HepG2 (cell line): ENCODE results near the gene SUCLG1. TPM values are rescaled to one million over a fixed set of nuclear protein-coding genes. Genes with fewer than 3 reads are reported as not detected.

Experiments used
- AGO2 ChIP-seq: fragments of 200-400 bp; formaldehyde crosslinking; optimal IDR thresholded peaks from 2 replicates; pipeline ENCODE3; 2017; ENCODE audit warnings: mild to moderate bottlenecking, low read depth, low read length, moderate library complexity
- CBX2 ChIP-seq, 2 experiments: fragments of 200-600 bp in 1 of 2; sonication (generic); formaldehyde crosslinking in 1 of 2; IDR thresholded peaks; 2 replicates each; pipeline versions ENCODE4 v1.7.0 to v1.8.1; 2018 to 2022; ENCODE audit warnings: low read depth in 2 of 2, low read length in 1 of 2, mild to moderate bottlenecking in 1 of 2, missing genetic modification reagents in 1 of 2
- HES4 ChIP-seq: sonication (generic); formaldehyde crosslinking; IDR thresholded peaks from 2 replicates; pipeline ENCODE4 v1.9.0; 2021; ENCODE audit warnings: mild to moderate bottlenecking, missing genetic modification reagents, borderline replicate concordance
- JUNB ChIP-seq: sonication (generic); formaldehyde crosslinking; IDR thresholded peaks from 2 replicates; pipeline ENCODE4 v1.8.0; 2022; ENCODE audit warnings: missing genetic modification reagents, mild to moderate bottlenecking, borderline replicate concordance
- MBD4 ChIP-seq: IDR thresholded peaks from 2 replicates; pipeline ENCODE4 v1.6.1; 2012; ENCODE audit warnings: low read length, inconsistent platforms, borderline replicate concordance
- NFE2 ChIP-seq: sonication (generic); formaldehyde crosslinking; IDR thresholded peaks from 2 replicates; pipeline ENCODE4 v1.4.0; 2020; ENCODE audit warnings: missing genetic modification reagents
- NFRKB ChIP-seq: fragments of 450-650 bp; IDR thresholded peaks from 2 replicates; pipeline ENCODE4 v1.6.1; 2017
- NR2F2 ChIP-seq: IDR thresholded peaks from 2 replicates; pipeline ENCODE4 v1.6.1; 2012; ENCODE audit warnings: low read depth, inconsistent platforms, borderline replicate concordance
- TCF12 ChIP-seq, 2 experiments: fragments of 450-650 bp in 1 of 2; sonication (generic) in 1 of 2; formaldehyde crosslinking in 1 of 2; IDR thresholded peaks; 2 replicates each; pipeline versions ENCODE4 v1.6.1 to v1.8.0; 2017 to 2022; ENCODE audit warnings: antibody characterized with exemption in 1 of 2, mild to moderate bottlenecking in 1 of 2, missing genetic modification reagents in 1 of 2, moderate library complexity in 1 of 2
- ZEB1 ChIP-seq: IDR thresholded peaks from 2 replicates; pipeline ENCODE4 v1.6.1; 2012; ENCODE audit warnings: mild to moderate bottlenecking, low read depth, inconsistent platforms; ENCODE audit not compliant: insufficient replicate concordance
- ZNF317 ChIP-seq: sonication (generic); formaldehyde crosslinking; IDR thresholded peaks from 2 replicates; pipeline ENCODE4 v1.5.0; 2020; ENCODE audit warnings: mild to moderate bottlenecking, missing genetic modification reagents
- ZNF333 ChIP-seq: sonication (generic); formaldehyde crosslinking; IDR thresholded peaks from 2 replicates; pipeline ENCODE4 v1.4.0; 2020; ENCODE audit warnings: mild to moderate bottlenecking, missing genetic modification reagents, borderline replicate concordance
- ZNF335 ChIP-seq: sonication (generic); formaldehyde crosslinking; IDR thresholded peaks from 2 replicates; pipeline ENCODE4 v1.4.0; 2020; ENCODE audit warnings: missing genetic modification reagents
- ZNF441 ChIP-seq: sonication (generic); formaldehyde crosslinking; IDR thresholded peaks from 2 replicates; pipeline ENCODE4 v1.7.0; 2021; ENCODE audit warnings: missing genetic modification reagents, borderline replicate concordance
- ZNF772 ChIP-seq: sonication (generic); formaldehyde crosslinking; IDR thresholded peaks from 2 replicates; pipeline ENCODE4 v1.5.0; 2020; ENCODE audit warnings: mild to moderate bottlenecking, missing genetic modification reagents
- ZNF816 ChIP-seq: sonication (generic); formaldehyde crosslinking; IDR thresholded peaks from 2 replicates; pipeline ENCODE4 v1.8.0; 2022; ENCODE audit warnings: missing genetic modification reagents, mild to moderate bottlenecking, borderline replicate concordance
- ZZZ3 ChIP-seq: sonication (generic); formaldehyde crosslinking; IDR thresholded peaks from 2 replicates; pipeline ENCODE4 v1.4.0; 2020; ENCODE audit warnings: missing genetic modification reagents, mild to moderate bottlenecking, borderline replicate concordance
- polyA plus RNA-seq, 8 experiments: library from polyadenylated mRNA; depleted of rRNA in 3 of 8; stranded (reverse) in 7 of 8; unstranded in 1 of 8; fragments of >200 nt; fragmentation: Illumina TruSeq in 4 of 8; extraction: Trizol in 4 of 8; gene quantifications; 2 replicates each; pipeline versions ENCODE4 v1.2.1 to v1.2.3, GENCODE V29; 2011 to 2016; ENCODE audit warnings: low read depth in 4 of 8, missing spikeins in 1 of 8, mixed read lengths in 1 of 8; ENCODE audit not compliant: insufficient read depth in 1 of 8
- total RNA-seq, 5 experiments: library from RNA; depleted of rRNA; stranded (reverse); fragments of >200 nt; fragmentation: Illumina TruSeq; extraction: Trizol; gene quantifications; 2 replicates each; pipeline ENCODE4 v1.2.3, GENCODE V29; 2016; ENCODE audit warnings: low read depth in 1 of 5
- TF ChIP-seq, protein P1 (sequence below): sonication (generic); formaldehyde crosslinking; IDR thresholded peaks from 2 replicates; pipeline ENCODE4 v1.4.0; 2020; ENCODE audit warnings: missing genetic modification reagents
- TF ChIP-seq, protein P2 (sequence below): IDR thresholded peaks from 2 replicates; pipeline ENCODE4 v1.4.0; 2020; ENCODE audit warnings: mild to moderate bottlenecking, missing genetic modification reagents
- TF ChIP-seq, protein P3 (sequence below): sonication (generic); formaldehyde crosslinking; IDR thresholded peaks from 2 replicates; pipeline ENCODE4 v1.5.0; 2020; ENCODE audit warnings: mild to moderate bottlenecking, missing genetic modification reagents, moderate library complexity
- TF ChIP-seq, protein P4 (sequence below): sonication (generic); formaldehyde crosslinking; IDR thresholded peaks from 2 replicates; pipeline ENCODE4 v1.4.0; 2020; ENCODE audit warnings: missing genetic modification reagents, mild to moderate bottlenecking, borderline replicate concordance

The SUCLG1 gene
- total and polyA plus RNA-seq, 2 of the 13 experiments (the other 11 are each of a cell fraction or from before 2014, with no cell fraction given) = 58.7 to 121 TPM

DNA sequence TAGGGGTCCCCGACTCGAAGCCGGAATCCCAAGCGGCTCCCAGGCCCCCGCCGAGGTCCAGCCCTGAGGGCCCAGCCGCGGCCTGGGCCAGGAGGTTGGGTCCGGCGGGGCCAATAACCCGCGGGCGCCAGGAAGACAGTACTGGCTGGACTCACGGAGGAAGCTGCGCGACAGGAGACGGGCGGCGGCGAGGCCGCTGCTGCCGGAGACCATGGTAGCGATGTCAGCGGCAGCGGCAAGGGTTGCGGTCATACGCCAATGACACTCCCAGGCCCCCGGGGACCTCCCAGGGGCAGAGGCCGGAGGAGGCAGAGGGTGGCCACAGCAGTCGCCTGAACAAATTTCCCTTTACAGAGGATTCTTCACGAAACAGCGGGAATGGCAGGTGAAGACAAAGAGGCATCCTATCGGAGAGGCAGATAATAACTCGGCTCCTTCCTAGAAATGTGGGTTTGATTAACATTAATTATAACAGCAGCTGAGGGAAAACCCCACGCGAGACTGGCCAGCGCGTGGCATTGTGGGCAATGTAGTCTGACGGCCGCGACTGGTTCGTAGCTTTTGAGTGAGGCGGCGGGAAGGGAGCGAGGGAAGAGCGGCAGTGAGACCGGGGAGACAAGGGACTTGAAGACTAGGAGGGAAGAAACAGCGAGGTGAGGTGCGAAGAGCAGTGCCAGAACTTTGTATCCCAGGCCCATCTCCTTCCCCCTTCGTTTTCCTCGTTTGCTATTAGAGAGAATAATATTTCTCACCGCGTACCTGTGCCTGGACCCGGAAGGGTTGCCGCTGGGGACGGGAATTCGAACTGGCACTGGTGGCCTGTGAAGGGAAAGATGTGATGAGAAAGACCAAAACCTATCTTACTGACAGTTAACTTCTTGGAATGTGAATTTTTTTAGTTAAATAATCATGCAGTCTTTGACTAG is at the start of gene SUCLG1 (continued):
- TF ChIP-seq, protein P1, sequence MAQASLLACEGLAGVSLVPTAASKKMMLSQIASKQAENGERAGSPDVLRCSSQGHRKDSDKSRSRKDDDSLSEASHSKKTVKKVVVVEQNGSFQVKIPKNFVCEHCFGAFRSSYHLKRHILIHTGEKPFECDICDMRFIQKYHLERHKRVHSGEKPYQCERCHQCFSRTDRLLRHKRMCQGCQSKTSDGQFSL (CRISPR knock-in tag) = peak; percentile 30; the same call in 1 of the 2 replicates
- TF ChIP-seq, protein P2, sequence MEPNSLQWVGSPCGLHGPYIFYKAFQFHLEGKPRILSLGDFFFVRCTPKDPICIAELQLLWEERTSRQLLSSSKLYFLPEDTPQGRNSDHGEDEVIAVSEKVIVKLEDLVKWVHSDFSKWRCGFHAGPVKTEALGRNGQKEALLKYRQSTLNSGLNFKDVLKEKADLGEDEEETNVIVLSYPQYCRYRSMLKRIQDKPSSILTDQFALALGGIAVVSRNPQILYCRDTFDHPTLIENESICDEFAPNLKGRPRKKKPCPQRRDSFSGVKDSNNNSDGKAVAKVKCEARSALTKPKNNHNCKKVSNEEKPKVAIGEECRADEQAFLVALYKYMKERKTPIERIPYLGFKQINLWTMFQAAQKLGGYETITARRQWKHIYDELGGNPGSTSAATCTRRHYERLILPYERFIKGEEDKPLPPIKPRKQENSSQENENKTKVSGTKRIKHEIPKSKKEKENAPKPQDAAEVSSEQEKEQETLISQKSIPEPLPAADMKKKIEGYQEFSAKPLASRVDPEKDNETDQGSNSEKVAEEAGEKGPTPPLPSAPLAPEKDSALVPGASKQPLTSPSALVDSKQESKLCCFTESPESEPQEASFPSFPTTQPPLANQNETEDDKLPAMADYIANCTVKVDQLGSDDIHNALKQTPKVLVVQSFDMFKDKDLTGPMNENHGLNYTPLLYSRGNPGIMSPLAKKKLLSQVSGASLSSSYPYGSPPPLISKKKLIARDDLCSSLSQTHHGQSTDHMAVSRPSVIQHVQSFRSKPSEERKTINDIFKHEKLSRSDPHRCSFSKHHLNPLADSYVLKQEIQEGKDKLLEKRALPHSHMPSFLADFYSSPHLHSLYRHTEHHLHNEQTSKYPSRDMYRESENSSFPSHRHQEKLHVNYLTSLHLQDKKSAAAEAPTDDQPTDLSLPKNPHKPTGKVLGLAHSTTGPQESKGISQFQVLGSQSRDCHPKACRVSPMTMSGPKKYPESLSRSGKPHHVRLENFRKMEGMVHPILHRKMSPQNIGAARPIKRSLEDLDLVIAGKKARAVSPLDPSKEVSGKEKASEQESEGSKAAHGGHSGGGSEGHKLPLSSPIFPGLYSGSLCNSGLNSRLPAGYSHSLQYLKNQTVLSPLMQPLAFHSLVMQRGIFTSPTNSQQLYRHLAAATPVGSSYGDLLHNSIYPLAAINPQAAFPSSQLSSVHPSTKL (CRISPR knock-in tag) = no peak
- TF ChIP-seq AGO2 = peak; percentile 62
- TF ChIP-seq MBD4 = no peak
- no peak for TF ChIP-seq TCF12 (IDR thresholded peaks at IDR 0.05)
- 0 out of 2 replicates have a peak, but pooled peaks have one; percentile 18 for TF ChIP-seq TCF12 (CRISPR knock-in tag; IDR thresholded peaks at IDR 0.05)
- TF ChIP-seq NFRKB = no peak
- no peak for TF ChIP-seq NFE2 (CRISPR knock-in tag)
- peak; percentile 74; the same call in 1 of the 2 replicates for TF ChIP-seq ZNF317 (CRISPR knock-in tag)
- peak; percentile 67; the same call in 1 of the 2 replicates for TF ChIP-seq ZNF441
- peak; percentile 73; the same call in 1 of the 2 replicates for TF ChIP-seq NR2F2
- peak; percentile 68 for TF ChIP-seq ZEB1
- no peak for TF ChIP-seq JUNB (CRISPR knock-in tag)
- TF ChIP-seq HES4 (CRISPR knock-in tag) = no peak; the same call in 1 of the 2 replicates
- no peak for TF ChIP-seq ZNF772
- no peak for TF ChIP-seq CBX2 (IDR thresholded peaks at IDR 0.05; ENCODE audit: low read depth, low read length)
- no peak for TF ChIP-seq CBX2 (CRISPR knock-in tag; IDR thresholded peaks at IDR 0.05; ENCODE audit: low read depth)
- TF ChIP-seq, protein P3, sequence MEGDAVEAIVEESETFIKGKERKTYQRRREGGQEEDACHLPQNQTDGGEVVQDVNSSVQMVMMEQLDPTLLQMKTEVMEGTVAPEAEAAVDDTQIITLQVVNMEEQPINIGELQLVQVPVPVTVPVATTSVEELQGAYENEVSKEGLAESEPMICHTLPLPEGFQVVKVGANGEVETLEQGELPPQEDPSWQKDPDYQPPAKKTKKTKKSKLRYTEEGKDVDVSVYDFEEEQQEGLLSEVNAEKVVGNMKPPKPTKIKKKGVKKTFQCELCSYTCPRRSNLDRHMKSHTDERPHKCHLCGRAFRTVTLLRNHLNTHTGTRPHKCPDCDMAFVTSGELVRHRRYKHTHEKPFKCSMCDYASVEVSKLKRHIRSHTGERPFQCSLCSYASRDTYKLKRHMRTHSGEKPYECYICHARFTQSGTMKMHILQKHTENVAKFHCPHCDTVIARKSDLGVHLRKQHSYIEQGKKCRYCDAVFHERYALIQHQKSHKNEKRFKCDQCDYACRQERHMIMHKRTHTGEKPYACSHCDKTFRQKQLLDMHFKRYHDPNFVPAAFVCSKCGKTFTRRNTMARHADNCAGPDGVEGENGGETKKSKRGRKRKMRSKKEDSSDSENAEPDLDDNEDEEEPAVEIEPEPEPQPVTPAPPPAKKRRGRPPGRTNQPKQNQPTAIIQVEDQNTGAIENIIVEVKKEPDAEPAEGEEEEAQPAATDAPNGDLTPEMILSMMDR (CRISPR knock-in tag) = no peak
- TF ChIP-seq ZZZ3 (CRISPR knock-in tag) = 0 out of 2 replicates have a peak, but pooled peaks have one; percentile 18
- peak; percentile 100 for TF ChIP-seq ZNF335
- no peak for TF ChIP-seq ZNF333 (CRISPR knock-in tag)
- no peak for TF ChIP-seq ZNF816
- TF ChIP-seq, protein P4, sequence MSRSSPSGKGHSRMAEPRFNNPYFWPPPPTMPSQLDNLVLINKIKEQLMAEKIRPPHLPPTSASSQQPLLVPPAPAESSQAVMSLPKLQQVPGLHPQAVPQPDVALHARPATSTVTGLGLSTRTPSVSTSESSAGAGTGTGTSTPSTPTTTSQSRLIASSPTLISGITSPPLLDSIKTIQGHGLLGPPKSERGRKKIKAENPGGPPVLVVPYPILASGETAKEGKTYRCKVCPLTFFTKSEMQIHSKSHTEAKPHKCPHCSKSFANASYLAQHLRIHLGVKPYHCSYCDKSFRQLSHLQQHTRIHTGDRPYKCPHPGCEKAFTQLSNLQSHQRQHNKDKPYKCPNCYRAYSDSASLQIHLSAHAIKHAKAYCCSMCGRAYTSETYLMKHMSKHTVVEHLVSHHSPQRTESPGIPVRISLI (CRISPR knock-in tag) = no peak
